ENCODE data around the gene NR2F2.

The NR2F2 gene

DNA sequence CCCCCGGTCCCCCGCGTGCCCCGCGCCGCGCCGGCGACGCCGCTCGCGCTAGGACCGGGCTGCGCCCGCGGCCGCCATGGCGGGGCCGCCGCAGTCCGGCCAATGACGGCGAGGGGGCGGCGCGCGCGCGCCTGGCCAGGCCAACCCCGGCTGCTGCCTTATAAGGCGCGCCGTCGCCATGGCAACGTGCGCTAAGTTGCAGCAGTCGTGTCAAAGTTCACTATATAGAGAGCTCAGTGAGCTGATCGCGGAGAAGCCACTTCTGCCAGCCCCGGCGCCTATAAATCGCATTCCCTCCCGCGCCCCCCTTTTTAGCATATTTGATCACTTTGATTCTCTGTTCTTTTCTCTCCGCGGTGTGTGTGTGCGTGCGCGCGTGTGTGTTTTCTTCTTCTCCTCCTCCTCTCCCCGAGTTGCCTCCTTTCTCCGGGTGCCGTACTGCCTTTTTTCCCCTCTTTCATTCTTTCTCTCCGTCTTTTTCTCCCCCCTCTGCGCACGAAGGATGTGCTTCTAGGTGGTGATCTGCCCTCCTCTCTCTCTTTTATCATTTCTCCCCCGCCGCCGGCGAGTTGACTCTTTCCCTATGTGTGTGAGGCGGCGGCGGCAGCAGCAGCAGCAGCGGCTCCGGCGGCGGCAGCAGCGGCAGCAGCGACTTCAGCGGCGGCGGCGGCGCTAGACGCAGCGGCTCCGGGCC is at the start of gene NR2F2:
NR2F2 (plus strand) TSS at position 251 of the 694 bp plus-strand sequence. CDS start 1,406 bp downstream, outside the sequence.
- peak; percentile 99 for DNase-seq

DNA sequence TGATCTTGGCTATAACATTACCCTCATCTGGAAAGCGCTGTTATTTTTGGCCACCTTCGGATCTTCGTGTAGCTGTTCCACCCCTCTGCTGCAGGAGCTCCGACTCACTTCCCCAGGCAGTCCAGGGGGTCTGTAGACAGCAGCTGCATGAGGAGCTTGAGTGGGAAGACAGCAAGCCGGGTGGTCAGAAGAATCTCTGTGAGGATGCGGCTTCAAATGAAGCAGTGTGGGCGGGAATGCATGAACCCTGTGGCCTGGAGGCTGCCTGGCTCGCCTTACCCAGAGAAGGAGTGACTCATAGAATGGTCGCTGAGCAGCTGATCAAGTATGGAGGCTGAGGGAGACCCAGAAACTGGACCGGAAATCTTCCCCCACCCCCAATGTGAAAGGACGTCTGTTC is 45.2 kb upstream of the NR2F2 start:
- no peak for DNase-seq

GRCh38 chr15:96285729-96286254 is 44.7 kb upstream of the NR2F2 start:
- DNase-seq: no peak

DNA sequence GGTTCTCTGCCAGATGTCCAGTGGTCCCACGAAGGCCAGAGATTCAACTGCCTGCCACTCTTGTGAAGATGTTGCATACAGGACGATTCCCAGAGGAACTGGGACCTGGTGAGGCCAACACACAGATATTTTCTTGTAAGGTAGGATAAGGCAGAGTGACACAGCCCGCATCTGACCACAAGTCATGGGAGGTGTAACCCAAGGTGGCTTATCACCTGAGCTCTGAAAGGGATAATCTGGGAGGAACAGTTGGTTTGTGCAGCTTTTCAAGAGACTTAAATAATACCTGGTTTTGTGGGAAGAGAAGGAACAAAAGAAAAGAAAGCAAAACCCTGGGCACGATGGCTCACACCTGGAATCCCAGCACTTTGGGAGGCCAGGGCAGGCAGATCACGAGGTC is 39.8 kb upstream of the NR2F2 start:
- DNase-seq: no peak

- no peak for DNase-seq
These were observed 37.9 kb upstream of the NR2F2 start for GRCh38 chr15:96292635-96293034.

DNA sequence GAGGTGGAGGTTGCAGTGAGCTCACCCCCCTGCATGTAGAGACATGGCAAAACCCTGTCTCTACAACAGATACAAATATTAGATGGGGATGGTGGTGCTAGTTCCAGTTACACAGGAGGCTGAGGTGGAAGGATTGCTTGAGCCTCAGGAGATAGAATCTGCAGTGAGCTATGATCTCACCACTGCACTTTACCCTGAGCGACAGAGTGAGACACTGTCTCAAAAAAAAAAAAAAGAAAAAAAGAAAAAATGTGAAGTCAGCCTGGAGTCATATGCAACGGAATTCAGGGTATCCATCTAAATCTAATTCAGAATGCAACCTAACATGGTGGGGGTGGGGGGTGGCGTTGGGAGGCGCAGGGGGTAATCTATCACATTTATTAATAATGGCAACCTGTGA is 37.1 kb upstream of the NR2F2 start:
- no peak for DNase-seq

GRCh38 chr15:96294766-96295165 is 35.7 kb upstream of the NR2F2 start:
- no peak for DNase-seq

DNA sequence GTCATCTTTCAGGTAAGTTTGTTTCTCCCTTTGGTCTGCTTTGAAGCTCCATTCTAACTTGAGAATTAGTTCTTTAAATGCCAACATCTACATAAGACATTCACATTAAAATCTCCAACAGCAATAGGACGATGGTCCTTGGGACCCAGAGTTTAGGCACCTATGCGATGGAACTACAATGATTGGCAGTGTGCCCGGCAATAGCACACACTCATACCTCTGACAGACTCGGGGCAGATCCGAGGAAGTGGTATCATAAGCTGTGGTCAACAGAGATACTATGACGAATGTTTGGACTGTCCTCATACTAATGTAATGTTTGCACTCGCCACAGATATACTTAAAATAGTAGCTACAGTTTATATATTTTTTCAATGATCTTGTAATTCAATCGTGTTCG is 34.2 kb upstream of the NR2F2 start:
- no peak for DNase-seq

DNA sequence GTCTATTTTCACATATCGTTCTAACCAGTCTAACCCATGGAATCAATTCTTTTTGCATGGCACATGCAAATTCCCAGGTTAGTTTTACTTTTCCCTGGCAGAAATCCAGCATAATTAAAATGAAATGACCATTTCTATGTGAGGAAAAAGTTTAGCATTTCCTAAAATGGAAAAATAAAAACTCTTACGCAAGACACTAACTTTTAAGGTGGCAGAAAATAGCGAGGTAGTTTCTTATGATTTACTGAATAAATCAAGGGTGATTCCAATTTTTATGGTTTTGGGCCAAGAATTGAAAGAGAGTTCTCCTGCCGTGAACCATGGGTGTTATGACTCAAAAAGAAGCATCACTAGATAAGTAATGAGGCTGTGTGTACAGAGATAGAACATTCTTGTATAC is 32.7 kb upstream of the NR2F2 start:
- DNase-seq: no peak

- DNase-seq: no peak
These were observed 32.3 kb upstream of the NR2F2 start for GRCh38 chr15:96298217-96298616.

DNA sequence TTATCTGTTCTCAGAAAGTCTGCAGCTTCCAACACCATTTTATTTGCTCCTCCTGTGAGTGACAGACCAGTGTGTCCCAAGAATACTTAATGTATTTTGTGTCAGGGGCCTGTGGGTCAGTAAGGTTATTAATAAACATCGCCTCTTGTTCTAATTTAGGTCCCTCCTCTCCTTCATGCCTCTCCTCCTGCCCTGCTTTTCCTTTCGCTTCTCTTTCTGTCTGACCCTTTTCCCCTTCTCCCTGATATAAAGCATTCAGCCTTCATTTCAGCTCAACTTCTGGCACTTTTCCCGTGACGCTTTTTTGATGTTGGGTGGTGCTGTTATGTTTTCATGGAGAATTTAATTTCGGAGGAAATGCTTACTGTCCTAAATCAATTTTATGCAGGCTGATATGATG is 29.7 kb upstream of the NR2F2 start:
- no peak for DNase-seq

- no peak for DNase-seq
These were observed 26.9 kb upstream of the NR2F2 start for GRCh38 chr15:96303503-96304056.

GRCh38 chr15:96304839-96305238 is 25.7 kb upstream of the NR2F2 start:
- no peak for DNase-seq

DNA sequence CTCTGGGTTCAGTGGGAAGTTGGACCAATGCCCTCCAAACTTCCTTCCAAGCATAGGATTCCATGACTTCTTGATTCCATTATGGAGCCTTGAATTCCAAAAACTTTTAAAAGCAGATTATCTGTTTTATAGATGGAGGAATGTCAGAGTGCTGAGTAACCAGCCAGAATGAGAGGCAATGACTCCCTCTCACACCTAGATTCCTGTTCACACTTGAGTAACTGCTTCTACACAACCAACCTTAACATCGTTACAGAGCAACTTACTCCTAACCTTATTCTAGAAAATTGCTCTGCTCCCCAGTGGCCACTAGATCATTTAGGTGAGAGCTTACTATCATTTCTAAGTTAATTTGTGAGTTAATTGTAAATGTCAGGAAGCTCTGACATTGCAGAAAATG is 24.2 kb upstream of the NR2F2 start:
- DNase-seq: no peak

GRCh38 chr15:96307856-96308394 is 22.6 kb upstream of the NR2F2 start:
- no peak for DNase-seq

- peak; percentile 67 for DNase-seq
These were observed 21.3 kb upstream of the NR2F2 start for GRCh38 chr15:96309143-96309660.

GRCh38 chr15:96311256-96311955 is 19.1 kb upstream of the NR2F2 start:
- DNase-seq: no peak

- DNase-seq: no peak
These were observed 18.6 kb upstream of the NR2F2 start for GRCh38 chr15:96311956-96312294.

- DNase-seq: no peak
These were observed 17.7 kb upstream of the NR2F2 start for GRCh38 chr15:96312641-96313335.

GRCh38 chr15:96314518-96314917 is 16.0 kb upstream of the NR2F2 start:
- no peak for DNase-seq

GRCh38 chr15:96314963-96315362 is 15.5 kb upstream of the NR2F2 start:
- no peak for DNase-seq

DNA sequence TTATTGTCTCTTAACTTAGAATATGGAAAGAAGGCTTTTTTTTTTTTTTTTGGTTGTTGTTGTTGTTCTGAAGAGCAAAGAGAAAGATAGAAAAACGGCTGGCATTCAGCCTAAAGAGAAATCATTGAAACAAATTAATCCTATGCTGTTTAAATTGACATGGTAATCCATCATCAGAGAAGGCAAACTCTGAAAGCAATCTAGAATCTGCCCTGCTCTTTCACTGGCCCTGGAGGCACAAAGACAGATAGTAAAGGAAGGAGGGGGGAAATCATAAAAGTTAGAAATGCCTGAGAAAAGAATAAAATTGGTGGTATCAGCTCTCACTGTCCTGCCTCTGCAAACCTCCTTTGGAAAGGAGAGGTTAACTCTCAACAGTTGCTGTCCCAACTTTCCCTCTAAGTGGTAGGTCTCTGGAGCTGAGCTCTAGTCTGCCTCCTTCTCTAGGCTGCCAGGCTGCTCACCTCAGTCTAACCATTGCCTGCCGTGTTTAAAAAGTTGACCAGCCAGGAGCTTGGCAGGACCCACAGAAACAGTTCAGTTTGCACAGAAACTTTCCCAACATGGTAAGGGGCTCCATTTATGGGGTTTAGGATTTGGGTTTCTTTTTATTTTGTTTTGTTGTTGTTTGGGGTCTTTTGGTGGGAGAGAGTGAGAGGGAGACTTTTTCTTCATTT is 13.4 kb upstream of the NR2F2 start:
- peak; percentile 41 for DNase-seq

GRCh38 chr15:96320107-96320506 is 10.4 kb upstream of the NR2F2 start:
- DNase-seq: no peak

Data from NCI-H82 (cell line).